Measurements from ENCODE around the gene CMTM3. TPM values are rescaled to one million over a fixed set of nuclear protein-coding genes. Genes with fewer than 3 reads are reported as not detected.

Gene CMTM3
- total and polyA plus RNA-seq, 9 of the 15 experiments (the other 6 are each of a cell fraction or from before 2014, with no cell fraction given), result 4.6 to 33.4 (median 17.5) TPM

GRCh38 chr16:66596986-66597848, 7.3 kb upstream of the CMTM3 start:
- H3K27me3 ChIP-seq (ENCODE audit: control insufficient read depth in 2 of 2, insufficient read depth in 2 of 2, low read length in 2 of 2), result peaks cover 0 to 11% of the 10 kb centered on the region in 2 experiments; a peak in 1 of 5 replicates
- no peaks in the 10 kb centered on the region; the same call in 1 of the 2 replicates for H3K9me3 ChIP-seq (replicated peaks; ENCODE audit: control insufficient read depth, insufficient read depth, low read depth, low read length)
- no peak for FAIRE-seq
- in situ Hi-C loops (cut with MboI), result no loop called here
- WGBS (ENCODE audit: insufficient coverage, low coverage, missing lambda C conversion rate), result 27% methylated on average over 5 of the region's 5 CpGs
- ChIA-PET CTCF (ENCODE audit: low intra/inter-chr PET ratio) (no interaction called here), POLR2A (interaction anchor here (1.0 kb wide), 1 partner anchor 232 kb away, joined by 3 read pairs; no protein-coding TSS in a partner anchor)
- H3K36me3 ChIP-seq (ENCODE audit: control insufficient read depth, insufficient read depth, low read length), result no peaks in the 10 kb centered on the region
- no peak overlapping the region for H3K9ac ChIP-seq (ENCODE audit: insufficient read depth in 1 of 2, low read depth in 2 of 2, low read length in 2 of 2)
- H3K4me1 ChIP-seq (replicated peaks in 1 of 2; ENCODE audit: control insufficient read depth in 2 of 2, insufficient read depth in 2 of 2, low read length in 2 of 2), result peaks cover 0 to 5% of the 10 kb centered on the region in 2 experiments; a peak in 1 of 5 replicates
- no peak for ATAC-seq
- H4K20me1 ChIP-seq (replicated peaks; ENCODE audit: control insufficient read depth, insufficient read depth, low read length), result no peaks in the 10 kb centered on the region
- H3K4me2 ChIP-seq (ENCODE audit: insufficient read depth, low read length), result no peak overlapping the region
- H2AFZ ChIP-seq (ENCODE audit: low read depth, low read length), result no peak overlapping the region
- H3K27ac ChIP-seq (ENCODE audit: extremely low read depth, low read depth, low read length), result no peak overlapping the region
- no peaks in the 10 kb centered on the region for H3K9me1 ChIP-seq (ENCODE audit: control insufficient read depth, insufficient read depth, low read length)
- DNase-seq (ENCODE audit: extremely low read depth in 1 of 4, low spot score in 3 of 4), result no peak
- no peak overlapping the region for H3K4me3 ChIP-seq
- H3K79me2 ChIP-seq (ENCODE audit: control insufficient read depth, insufficient read depth, low read length), result no peaks in the 10 kb centered on the region
- no TSS peak for BruUV-seq (replicated peaks)
- TF ChIP-seq MIER1 (IDR thresholded peaks at IDR 0.05; ENCODE audit: low read depth) (no peak), SPI1 (IDR thresholded peaks at IDR 0.05; ENCODE audit: borderline replicate concordance, low read depth, low read length) (peak; percentile 77)
- intact Hi-C loops (cut with micrococcal nuclease), result no loop called here

- no peak overlapping the region for H2AFZ ChIP-seq (ENCODE audit: low read depth, low read length)
- ChIA-PET POLR2A (interaction anchor here (1.0 kb wide), 2 partner anchors 35 to 231 kb away, joined by 3 to 4 read pairs; no protein-coding TSS in a partner anchor), CTCF (ENCODE audit: low intra/inter-chr PET ratio) (no interaction called here)
- no peak overlapping the region for H3K4me3 ChIP-seq
- H3K36me3 ChIP-seq (ENCODE audit: control insufficient read depth, insufficient read depth, low read length), result no peaks in the 10 kb centered on the region
- no peaks in the 10 kb centered on the region for H4K20me1 ChIP-seq (replicated peaks; ENCODE audit: control insufficient read depth, insufficient read depth, low read length)
- intact Hi-C loops (cut with micrococcal nuclease) (no loop called here), in situ Hi-C loops (cut with MboI) (no loop called here)
- FAIRE-seq (no peak), DNase-seq (ENCODE audit: extremely low read depth in 1 of 4, low spot score in 3 of 4) (no peak), ATAC-seq (peak; percentile 74)
- H3K79me2 ChIP-seq (ENCODE audit: control insufficient read depth, insufficient read depth, low read length), result no peaks in the 10 kb centered on the region
- no peak overlapping the region for H3K9ac ChIP-seq (ENCODE audit: insufficient read depth in 1 of 2, low read depth in 2 of 2, low read length in 2 of 2)
- no TSS peak for BruUV-seq (replicated peaks)
- H3K4me1 ChIP-seq (replicated peaks in 1 of 2; ENCODE audit: control insufficient read depth in 2 of 2, insufficient read depth in 2 of 2, low read length in 2 of 2), result peaks cover 0 to 6% of the 10 kb centered on the region in 2 experiments; a peak in 1 of 5 replicates
- H3K27ac ChIP-seq (ENCODE audit: extremely low read depth, low read depth, low read length), result no peak overlapping the region
- no peaks in the 10 kb centered on the region; the same call in 1 of the 2 replicates for H3K9me3 ChIP-seq (replicated peaks; ENCODE audit: control insufficient read depth, insufficient read depth, low read depth, low read length)
- H3K27me3 ChIP-seq (ENCODE audit: control insufficient read depth in 2 of 2, insufficient read depth in 2 of 2, low read length in 2 of 2), result peaks cover 0 to 11% of the 10 kb centered on the region in 2 experiments; a peak in 1 of 5 replicates
- 11% methylated on average over 3 of the region's 3 CpGs for WGBS (ENCODE audit: insufficient coverage, low coverage, missing lambda C conversion rate)
- H3K9me1 ChIP-seq (ENCODE audit: control insufficient read depth, insufficient read depth, low read length), result no peaks in the 10 kb centered on the region
- no peak overlapping the region for H3K4me2 ChIP-seq (ENCODE audit: insufficient read depth, low read length)
- TF ChIP-seq CREM (IDR thresholded peaks at IDR 0.05; ENCODE audit: low read depth) (peak; percentile 18; the same call in 1 of the 2 replicates), ATF1 (CRISPR knock-in tag; IDR thresholded peaks at IDR 0.05) (no peak), ATF1 (tag; IDR thresholded peaks at IDR 0.05) (peak; percentile 24; the same call in 1 of the 2 replicates), ZNF280A (IDR thresholded peaks at IDR 0.05; ENCODE audit: low read depth, partially characterized antibody) (no peak), ATF3 (IDR thresholded peaks at IDR 0.05) (peak; percentile 55), ATF3 (CRISPR knock-in tag; conservative IDR thresholded peaks at IDR 0.05) (no peak)
These were observed 6.4 kb upstream of the CMTM3 start for GRCh38 chr16:66598111-66598510.
